ENCODE data around the gene LCLAT1.
"Not testable (repeated sequence)": the region's sequence is repeated elsewhere in the genome, so short reads cannot be mapped to it uniquely, and the experiment has no call there.

The LCLAT1 gene

GRCh38 chr2:30503695-30504052 lies 56.6 kb downstream of the LCLAT1 start:
- H3K36me3 ChIP-seq (ENCODE audit: control insufficient read depth, low read length): peaks cover 11% of the 10 kb centered on the region
- TF ChIP-seq CTCF (IDR thresholded peaks at IDR 0.05; ENCODE audit: low read depth, low read length, poor library complexity, severe bottlenecking): no peak
- no peak for TF ChIP-seq EZH2phosphoT487 (IDR thresholded peaks at IDR 0.05; ENCODE audit: borderline replicate concordance, low read length)
- 0 out of 2 replicates have a peak, but pooled peaks cover 3% of the 10 kb centered on the region for H3F3A ChIP-seq (ENCODE audit: control insufficient read depth, insufficient read depth)
- peaks cover 19% of the 10 kb centered on the region for H3K9me3 ChIP-seq (ENCODE audit: control insufficient read depth, insufficient read depth, low read length)
- peaks cover 13% of the 10 kb centered on the region for H3K4me1 ChIP-seq (ENCODE audit: control insufficient read depth, low read length)
- peaks cover 57% of the 10 kb centered on the region for H3K79me2 ChIP-seq (ENCODE audit: control insufficient read depth, low read length)
- H3K9me2 ChIP-seq (replicated peaks; ENCODE audit: control insufficient read depth, low read length): no peaks in the 10 kb centered on the region
- H3K27me3 ChIP-seq (ENCODE audit: control insufficient read depth, low read length): no peaks in the 10 kb centered on the region
- no peaks in the 10 kb centered on the region for H4K20me1 ChIP-seq (ENCODE audit: control insufficient read depth, insufficient read depth, low read depth, low read length)
- H3K4me2 ChIP-seq (ENCODE audit: low read length): 0 out of 2 replicates have a peak overlapping the region, but pooled peaks have one; percentile 10
- no peak overlapping the region for H3K4me3 ChIP-seq (ENCODE audit: low read length)
- H3K27ac ChIP-seq (ENCODE audit: low read depth, low read length): no peak overlapping the region

DNA sequence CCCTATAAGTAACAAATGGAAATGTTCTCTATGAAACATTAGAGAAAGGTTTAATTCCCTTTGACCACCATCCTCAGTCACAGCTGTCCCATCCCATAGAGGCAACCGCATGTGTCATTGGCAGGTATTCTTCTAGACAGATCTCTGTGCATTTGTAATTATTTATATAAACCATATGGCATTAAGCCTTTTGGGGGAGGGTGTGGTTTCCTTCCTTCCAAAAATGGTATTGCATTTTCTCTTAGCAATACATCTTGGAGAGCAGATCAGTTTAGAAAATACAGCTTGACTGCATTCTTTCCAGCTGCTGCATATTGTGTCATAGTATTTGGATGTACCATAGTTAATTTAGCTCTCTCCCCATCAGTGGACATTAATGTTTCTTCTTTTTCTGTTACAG lies 57.7 kb downstream of the LCLAT1 start:
- peaks cover 15% of the 10 kb centered on the region for H3K9me3 ChIP-seq (ENCODE audit: control insufficient read depth, insufficient read depth, low read length)
- H3K4me3 ChIP-seq (ENCODE audit: low read length): no peak overlapping the region
- no peak overlapping the region for H3K27ac ChIP-seq (ENCODE audit: low read depth, low read length)
- peaks cover 13% of the 10 kb centered on the region for H3K4me1 ChIP-seq (ENCODE audit: control insufficient read depth, low read length)
- TF ChIP-seq CTCF (IDR thresholded peaks at IDR 0.05; ENCODE audit: low read depth, low read length, poor library complexity, severe bottlenecking) (no peak), EZH2phosphoT487 (IDR thresholded peaks at IDR 0.05; ENCODE audit: borderline replicate concordance, low read length) (no peak)
- H3K27me3 ChIP-seq (ENCODE audit: control insufficient read depth, low read length): no peaks in the 10 kb centered on the region
- no peak overlapping the region for H3K4me2 ChIP-seq (ENCODE audit: low read length)
- 0 out of 2 replicates have a peak, but pooled peaks cover 3% of the 10 kb centered on the region for H3F3A ChIP-seq (ENCODE audit: control insufficient read depth, insufficient read depth)
- H3K9me2 ChIP-seq (replicated peaks; ENCODE audit: control insufficient read depth, low read length): no peaks in the 10 kb centered on the region
- peaks cover 11% of the 10 kb centered on the region for H3K36me3 ChIP-seq (ENCODE audit: control insufficient read depth, low read length)
- no peaks in the 10 kb centered on the region for H4K20me1 ChIP-seq (ENCODE audit: control insufficient read depth, insufficient read depth, low read depth, low read length)
- H3K79me2 ChIP-seq (ENCODE audit: control insufficient read depth, low read length): peaks cover 62% of the 10 kb centered on the region

GRCh38 chr2:30505500-30506180 lies 58.6 kb downstream of the LCLAT1 start:
- Histone ChIP-seq H3K4me3 (ENCODE audit: low read length) (no peak overlapping the region), H3K4me2 (ENCODE audit: low read length) (no peak overlapping the region), H3K9me3 (ENCODE audit: control insufficient read depth, insufficient read depth, low read length) (peaks cover 12% of the 10 kb centered on the region), H3K4me1 (ENCODE audit: control insufficient read depth, low read length) (peaks cover 13% of the 10 kb centered on the region), H3K27ac (ENCODE audit: low read depth, low read length) (no peak overlapping the region), H3K9me2 (replicated peaks; ENCODE audit: control insufficient read depth, low read length) (no peaks in the 10 kb centered on the region), H3K27me3 (ENCODE audit: control insufficient read depth, low read length) (no peaks in the 10 kb centered on the region), H3K79me2 (ENCODE audit: control insufficient read depth, low read length) (peaks cover 66% of the 10 kb centered on the region), H3F3A (ENCODE audit: control insufficient read depth, insufficient read depth) (0 out of 2 replicates have a peak, but pooled peaks cover 3% of the 10 kb centered on the region), H3K36me3 (ENCODE audit: control insufficient read depth, low read length) (peaks cover 5% of the 10 kb centered on the region), H4K20me1 (ENCODE audit: control insufficient read depth, insufficient read depth, low read depth, low read length) (no peaks in the 10 kb centered on the region)
- TF ChIP-seq EZH2phosphoT487 (IDR thresholded peaks at IDR 0.05; ENCODE audit: borderline replicate concordance, low read length) (no peak), CTCF (IDR thresholded peaks at IDR 0.05; ENCODE audit: low read depth, low read length, poor library complexity, severe bottlenecking) (no peak)

DNA sequence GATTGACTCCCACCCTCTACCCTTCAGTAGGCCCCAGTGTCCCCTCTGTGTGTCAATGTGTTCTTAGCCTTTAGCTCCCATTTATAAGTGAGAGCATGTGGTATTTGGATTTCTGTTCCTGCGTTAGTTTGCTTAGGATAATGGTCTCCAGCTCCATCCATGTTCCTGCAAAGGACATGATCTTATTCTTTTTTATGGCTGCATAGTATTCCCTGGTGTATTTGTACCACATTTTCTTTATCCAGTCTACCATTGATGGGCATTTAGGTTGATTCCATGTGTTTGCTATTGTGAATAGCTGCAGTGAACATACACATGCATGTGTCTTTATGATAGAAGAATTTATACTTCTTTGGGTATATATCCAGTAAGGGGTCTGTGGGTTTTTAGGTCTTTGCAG lies 60.4 kb downstream of the LCLAT1 start:
- H3K4me3 ChIP-seq (ENCODE audit: low read length); H3K27me3 ChIP-seq (ENCODE audit: control insufficient read depth, low read length); H3K4me2 ChIP-seq (ENCODE audit: low read length); H3K36me3 ChIP-seq (ENCODE audit: control insufficient read depth, low read length); H4K20me1 ChIP-seq (ENCODE audit: control insufficient read depth, insufficient read depth, low read depth, low read length); H3K9me2 ChIP-seq (replicated peaks; ENCODE audit: control insufficient read depth, low read length); H3K9me3 ChIP-seq (ENCODE audit: control insufficient read depth, insufficient read depth, low read length); H3K27ac ChIP-seq (ENCODE audit: low read depth, low read length); H3F3A ChIP-seq (ENCODE audit: control insufficient read depth, insufficient read depth): not testable (repeated sequence)
- Histone ChIP-seq H3K4me1 (ENCODE audit: control insufficient read depth, low read length) (peaks cover 13% of the 10 kb centered on the region), H3K79me2 (ENCODE audit: control insufficient read depth, low read length) (peaks cover 65% of the 10 kb centered on the region)

Measured in DOHH2 (cell line).